Hematopoietic multipotent progenitor cell treated with erythropoietin and hydrocortisone succinate and interleukin-3 and kit ligand, for 17 days (in vitro differentiated cells): ENCODE measurements around the gene PIGM.
A peak's percentile ranks its signal among the peaks of the same experiment; 100 is the strongest.

ENCODE experiments used
- DNase-seq: peaks from one replicate; pipeline ENCODE4 v3.0.0-alpha.2; 2015; ENCODE audit warnings: low spot score

PIGM gene

DNA sequence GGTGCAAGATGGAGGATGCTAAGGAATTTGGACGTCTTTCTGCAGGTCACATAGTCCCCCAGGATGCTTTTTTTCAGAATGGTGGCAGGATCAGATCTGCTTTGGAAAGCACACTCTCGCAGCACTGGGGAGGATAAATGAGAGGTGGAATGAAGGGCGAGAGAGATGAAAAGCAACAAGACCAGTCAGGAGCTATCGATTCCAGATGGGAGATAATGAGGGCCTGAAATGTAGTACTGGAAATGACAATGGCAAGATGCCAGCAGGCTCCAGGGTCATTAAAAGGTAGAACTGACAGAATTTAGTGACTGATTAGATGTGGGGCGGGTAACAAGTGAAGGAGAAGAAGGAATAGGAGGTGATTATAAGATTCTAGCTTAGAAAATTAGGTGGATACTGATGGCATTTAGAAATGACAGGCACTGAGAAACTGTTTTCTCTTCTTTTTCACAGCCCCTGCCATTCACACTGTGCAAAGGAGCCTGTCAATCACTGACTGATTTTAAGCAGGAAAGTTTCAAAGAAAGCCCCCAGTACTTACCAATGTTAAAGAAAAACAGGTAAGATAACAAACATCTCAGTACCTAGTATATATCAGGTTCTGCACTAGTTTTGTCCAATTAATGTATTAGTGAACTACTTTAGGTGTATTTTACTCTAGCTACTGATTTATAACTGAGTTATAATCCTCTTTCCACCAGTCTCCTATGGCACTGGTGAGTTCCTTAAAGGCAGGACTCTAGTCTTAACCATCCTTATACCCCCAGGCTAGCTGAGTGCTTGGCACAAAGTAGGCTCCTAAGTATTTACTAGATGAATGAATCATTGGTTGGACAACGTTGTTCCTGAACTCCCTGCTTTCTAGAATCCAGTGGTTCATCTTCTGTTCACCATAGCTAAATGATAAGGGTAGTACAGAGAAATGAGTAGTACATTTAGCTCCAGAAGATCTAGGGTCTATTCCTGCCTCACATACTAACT, 9.2 kb downstream of the PIGM start:
- DNase-seq: no peak

DNA sequence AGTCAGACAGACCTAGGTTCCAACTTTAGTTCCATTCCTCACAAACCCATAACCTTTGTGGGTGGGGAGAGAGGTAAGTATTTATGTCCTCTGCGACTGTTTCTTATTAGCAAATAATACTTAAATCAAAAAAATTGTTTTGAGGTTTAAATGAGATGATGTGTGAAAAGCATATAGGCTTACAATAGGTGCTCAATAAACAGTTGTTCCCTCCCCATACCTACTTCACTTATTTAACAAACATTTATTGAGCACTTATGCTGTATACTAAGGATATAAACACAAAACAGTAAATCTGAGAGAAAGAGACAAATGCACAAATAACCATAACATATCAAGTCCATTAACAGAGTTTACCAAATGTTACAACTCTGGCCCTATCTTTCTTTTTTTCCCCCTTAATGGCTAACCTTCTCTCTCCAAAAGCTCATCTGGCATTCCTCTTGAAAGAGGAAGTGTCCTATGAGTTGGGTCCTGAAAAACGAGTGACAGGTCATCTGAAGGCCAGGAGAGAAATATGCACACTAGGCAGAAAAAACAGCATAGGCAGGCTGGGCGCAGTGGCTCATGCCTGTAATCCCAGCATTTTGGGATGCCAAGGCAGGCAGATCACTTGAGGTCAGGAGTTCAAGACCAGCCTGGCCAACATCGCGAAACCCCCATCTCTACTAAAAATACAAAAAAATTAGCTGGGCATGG, 10.3 kb downstream of the PIGM start:
- DNase-seq: no peak

DNA sequence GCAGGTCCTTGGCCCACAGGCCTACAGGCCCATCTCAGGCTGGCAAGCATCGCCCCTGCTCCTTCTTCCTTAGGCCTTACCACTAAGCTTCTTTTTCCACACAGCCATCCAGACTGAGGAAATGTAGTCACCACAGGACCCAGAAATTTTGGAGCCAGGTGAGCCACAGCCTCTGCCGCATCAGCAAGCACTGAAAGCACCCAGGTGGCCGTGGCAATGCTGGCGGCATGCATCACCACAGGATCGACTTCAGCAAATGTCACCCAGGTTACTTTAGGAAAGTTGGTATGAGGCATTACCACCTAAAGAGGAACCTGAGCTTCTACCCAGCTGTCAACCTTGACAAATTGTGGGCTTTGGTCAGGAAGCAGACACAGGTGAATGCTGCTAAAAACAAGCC, 11.6 kb downstream of the PIGM start:
- DNase-seq: no peak

DNA sequence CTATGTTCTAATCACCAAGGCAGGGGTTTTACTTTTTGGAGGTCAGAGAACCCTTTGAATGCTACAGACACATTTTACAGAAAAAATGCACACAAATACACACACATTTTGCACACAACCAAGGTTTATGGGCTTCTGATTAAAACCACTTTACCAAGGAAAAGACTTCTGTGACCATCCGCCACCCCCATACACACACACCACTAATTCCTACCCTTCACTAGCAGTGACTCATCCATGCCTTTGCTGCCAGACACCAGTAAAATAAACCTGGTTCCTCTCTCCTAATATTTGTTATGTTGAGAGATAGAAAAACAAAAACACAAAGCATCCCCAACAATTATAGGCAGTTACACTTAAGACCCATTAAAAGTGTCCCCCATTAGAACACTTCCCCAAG, 12.9 kb downstream of the PIGM start:
- no peak for DNase-seq

DNA sequence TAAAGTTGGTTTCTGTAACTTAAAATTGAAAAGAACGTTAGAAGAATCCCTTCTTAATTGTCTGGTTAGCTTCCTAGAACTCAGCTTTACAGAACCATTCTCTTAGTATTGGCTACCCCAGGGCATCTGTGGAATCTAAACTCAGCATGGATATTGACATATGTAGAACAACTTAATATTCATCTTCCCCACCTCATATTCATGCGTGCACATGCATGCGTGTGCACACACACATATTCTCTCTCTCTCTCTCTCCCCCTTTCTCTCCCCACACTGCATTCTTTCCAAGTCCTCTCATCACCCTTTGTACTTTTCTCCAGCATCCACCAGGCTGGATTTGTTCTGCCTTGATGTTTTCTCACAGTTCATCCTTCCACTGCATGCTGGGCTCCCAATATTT, 13.4 kb downstream of the PIGM start:
- no peak for DNase-seq

DNA sequence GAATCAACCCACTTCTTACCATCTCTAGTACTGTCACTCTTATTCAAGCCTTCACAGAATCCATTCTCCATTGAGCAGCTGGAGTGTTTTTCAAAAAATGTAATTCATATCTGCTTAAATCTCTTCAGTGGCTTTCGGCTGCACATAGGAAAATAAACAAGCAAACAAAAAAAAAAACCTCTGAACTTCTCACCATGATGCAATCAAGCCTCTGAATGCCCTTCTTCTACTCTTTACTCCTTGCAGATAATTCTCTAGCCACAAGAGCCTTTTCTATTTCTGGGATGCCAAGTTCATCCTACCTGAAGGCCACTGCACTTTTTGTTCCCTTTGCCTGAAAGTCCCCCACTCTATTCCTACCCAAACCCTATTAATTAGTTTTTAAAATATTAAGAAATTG, 14.2 kb downstream of the PIGM start:
- no peak for DNase-seq

DNA sequence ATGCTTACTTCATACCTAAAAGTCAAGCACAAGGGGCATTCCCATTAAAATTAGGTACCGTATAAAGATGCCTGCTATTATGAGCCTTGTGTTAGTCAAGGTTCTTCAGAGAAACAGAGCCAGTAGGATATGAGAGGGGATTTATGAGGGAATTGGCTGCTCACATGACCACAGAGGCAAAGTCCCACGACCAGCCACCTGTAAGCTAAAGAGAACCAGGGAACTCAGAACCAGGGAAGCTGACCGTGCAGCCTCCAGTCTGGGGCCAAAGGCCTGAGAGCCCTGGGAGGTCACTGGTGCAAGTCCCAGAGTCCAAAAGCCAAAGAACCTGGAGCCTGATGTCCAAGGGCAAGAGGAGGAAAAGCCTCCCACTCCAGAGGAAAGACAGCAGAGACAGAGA, 20.0 kb downstream of the PIGM start:
- DNase-seq: no peak

DNA sequence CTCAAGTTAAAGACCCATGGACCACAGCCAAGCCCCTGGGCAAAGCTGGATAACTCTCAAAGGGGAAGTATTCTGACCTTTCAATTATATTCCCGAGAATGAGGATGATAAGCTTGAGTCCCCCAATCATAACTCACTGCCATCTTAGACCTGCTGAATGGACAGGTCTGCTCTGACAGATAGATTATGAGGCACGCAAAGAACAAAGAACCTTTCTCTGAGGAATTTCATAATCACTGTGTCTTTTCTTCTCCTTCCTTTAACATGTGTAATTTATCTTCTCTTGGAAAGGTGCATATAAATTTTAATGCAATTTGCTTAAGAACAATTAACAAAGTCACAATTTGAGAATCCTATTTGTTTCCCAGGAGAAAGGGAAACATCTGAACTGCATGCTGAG, 22.0 kb downstream of the PIGM start:
- DNase-seq: no peak

DNA sequence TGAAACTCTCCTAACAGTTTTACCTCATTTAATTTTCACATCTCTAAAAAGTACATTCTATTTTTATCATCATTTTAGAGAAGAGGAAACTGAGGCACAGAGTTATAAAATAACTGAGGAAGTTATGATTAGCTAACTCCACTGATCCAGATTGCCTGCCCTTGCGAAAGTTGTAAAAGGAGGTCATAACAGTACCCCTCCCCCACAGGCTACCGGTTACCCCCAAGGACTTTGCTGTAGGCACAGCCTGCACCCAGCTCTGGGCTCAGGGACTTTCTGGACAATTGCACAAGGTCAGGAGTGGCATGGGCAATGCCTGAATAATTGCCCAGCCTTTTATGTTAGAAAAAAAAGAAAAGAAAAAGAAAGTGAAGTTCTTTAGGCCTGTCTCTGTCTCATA, 22.7 kb downstream of the PIGM start:
- DNase-seq: no peak

DNA sequence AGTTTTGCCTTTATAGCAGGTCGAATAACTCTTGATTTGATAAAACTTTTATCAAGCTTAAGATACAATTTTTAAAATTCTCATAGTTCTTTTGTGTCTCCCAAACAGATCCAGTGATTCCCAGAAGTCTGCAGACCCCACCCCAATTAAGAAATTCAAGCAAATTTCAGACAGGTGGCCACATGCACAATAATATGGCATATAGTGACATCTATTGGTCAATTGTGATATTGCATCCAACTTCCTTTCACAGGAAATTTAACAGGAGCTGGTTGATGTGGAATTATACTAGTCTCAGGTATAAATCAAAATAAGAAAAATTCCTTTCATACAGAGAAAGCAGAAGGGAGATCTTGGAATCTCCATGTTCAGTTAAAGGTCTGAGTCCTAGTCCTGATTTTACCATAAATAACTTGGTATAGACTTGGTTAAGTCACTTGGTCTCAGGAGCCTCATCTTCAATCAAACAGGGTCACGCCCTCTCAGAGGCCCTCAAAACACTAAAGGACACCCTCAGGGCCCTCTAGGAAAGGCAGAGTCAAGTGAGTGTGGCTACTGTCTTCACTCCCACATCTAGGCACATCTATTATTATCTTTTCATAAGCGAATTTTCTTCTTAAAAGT, 24.1 kb downstream of the PIGM start:
- peak; percentile 74 for DNase-seq

DNA sequence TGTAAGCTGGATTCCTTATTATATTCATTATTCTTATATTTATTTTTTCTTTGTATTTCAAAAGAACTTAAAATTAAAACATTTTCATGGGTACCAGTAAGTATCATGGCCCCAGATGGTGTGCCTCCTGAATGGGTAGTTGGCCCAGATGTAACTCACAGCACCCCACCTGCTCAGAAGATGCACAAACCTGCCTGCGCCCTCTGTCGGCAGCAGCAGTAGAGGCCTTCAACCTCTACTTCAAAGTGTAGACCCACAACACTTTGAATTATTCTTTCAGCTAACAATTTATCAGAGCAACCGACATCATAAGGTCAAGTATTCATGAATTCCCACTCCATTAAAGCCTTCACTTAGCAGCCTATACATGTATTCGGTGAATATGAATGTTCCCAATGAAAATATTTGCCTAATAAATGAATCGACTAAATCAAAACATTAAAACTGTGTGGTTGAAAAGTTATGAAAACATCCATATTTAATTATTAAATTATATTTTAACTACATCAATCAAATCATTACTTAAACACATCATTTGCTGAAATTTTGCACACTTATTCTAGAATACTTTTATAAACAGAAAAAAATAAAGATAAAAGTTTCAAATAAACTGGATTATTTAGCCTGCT, 25.4 kb downstream of the PIGM start:
- peak; percentile 70 for DNase-seq

DNA sequence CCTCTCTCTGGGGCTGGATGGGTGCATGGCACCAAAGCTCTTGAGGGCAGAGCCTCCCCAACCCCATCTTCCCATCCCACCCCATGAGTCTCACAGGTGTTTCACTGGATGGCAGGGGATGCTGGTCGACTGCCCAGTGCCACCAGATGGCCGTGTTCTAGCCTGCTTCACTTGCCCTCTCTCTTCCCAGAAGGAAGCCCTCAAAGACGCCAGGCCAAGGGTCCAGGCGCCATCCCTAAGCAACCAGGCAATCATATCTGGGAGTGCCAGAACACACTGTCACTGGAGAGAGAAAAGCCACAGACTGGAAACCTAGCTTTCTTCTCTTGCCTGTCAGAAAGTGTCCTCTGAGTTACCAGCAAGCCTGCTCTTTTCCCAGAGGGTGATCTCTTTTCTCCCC, 26.7 kb downstream of the PIGM start:
- no peak for DNase-seq

DNA sequence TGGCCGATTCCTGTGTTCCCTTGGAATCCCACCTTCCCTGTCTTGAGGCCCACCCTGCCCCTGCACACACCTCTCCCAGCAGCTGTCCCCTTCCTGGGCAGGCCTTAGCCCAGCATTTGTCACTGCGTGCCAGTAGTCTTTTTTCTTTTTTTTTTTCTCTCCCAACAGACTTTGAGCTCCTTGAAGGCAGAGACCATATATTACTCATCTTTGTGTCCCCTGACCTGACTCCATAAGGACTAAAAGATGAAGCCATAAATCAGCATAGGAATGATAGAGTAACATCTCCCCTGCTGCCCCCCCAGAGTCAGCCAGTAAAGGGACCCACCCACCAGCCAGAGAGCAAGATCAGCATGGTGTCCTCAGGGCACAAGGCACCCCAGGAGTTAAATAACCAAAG, 27.4 kb downstream of the PIGM start:
- no peak for DNase-seq

DNA sequence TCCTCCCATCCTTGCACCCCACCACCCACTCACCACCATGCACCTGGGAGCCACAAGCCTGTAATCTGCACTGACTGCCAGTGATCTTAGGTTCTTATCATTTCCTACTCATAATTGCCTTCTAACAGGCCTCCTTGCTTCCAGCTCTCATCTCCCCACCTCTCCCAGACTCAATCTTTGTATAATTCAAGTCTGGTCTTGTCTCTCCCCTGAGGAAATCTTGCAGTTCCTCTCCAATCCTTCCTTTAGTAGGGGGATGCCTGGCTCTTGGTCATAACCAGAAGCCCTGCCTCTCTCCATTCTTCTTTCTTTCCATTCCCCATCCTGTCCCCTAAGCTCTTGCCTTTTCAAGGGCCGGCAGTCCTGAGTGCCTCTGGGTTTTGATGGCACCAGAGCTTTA, 27.8 kb downstream of the PIGM start:
- DNase-seq: no peak

DNA sequence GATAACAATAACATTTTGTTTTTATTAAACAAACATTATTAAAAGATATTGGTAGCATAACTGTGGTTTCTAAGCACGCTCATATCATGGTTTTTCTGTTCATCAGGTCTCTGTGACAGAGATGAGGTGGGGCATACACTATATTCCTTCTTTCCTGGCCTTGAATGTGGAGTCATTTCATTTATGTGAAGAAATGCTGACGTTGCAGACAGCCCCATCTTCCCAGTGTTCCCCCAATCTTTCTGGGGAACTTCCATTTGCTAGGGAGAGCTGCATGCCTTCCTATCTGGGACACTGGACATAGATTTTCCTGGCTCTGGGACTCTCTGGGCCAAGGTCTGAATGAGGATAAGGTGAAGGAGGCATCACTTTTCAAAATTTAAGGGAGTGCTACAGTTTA, 30.4 kb downstream of the PIGM start:
- DNase-seq: no peak

DNA sequence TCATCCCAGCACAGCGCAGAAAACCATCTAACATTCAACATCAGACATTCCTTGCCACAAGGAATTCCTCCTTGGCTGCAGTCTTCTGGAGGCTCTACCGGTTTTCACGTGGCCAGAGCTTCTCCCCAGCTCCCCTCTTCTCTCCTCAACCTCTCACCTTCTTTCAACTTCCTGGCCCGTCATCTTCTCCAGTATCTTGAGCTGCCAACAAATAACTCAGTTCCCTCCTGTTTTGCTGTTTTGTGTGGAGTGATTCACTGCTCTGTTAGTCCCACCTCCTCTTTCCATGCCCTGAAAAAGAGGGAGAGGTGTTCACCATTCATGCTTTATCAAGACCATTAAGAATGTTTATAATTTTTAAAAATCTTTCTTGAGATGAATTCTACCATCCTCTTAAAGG, 32.6 kb downstream of the PIGM start:
- no peak for DNase-seq

DNA sequence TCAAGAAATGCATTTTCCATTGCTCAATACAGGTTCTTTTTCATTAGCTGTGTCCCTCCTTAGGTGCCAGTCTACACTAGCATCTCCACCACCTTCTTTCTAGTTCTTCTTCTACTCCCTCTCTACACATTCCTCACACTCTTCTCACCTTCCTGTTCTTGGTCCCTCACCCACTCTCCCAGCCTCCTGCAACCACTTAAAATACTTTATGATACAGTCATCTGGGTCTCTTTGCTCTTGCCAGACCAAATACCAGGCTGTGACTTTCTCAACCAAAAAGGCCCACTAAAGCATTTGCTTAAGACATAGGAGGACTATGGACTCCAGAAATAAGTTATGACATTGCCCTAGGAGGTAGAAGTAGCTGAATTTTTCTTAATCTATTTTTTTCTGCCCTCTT, 35.1 kb downstream of the PIGM start:
- DNase-seq: no peak

DNA sequence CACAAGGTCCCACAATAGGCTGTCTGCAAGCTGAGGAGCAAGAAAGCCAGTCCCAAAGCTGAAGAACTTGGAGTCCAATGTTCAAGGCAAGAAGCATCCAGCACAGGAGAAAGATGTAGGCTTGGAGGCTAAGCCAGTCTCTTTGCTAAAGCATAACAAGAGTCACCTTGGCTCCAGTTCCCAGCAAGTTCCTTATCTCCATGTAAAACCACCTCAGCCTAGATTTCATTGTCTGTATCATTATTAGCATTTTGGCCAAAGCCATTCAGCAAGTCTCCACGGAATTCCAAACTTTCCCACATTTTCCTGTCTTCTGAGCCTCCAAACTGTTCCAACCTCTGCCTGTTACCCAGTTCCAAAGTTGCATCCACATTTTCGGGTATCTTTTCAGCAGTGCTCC, 36.9 kb downstream of the PIGM start:
- DNase-seq: no peak

DNA sequence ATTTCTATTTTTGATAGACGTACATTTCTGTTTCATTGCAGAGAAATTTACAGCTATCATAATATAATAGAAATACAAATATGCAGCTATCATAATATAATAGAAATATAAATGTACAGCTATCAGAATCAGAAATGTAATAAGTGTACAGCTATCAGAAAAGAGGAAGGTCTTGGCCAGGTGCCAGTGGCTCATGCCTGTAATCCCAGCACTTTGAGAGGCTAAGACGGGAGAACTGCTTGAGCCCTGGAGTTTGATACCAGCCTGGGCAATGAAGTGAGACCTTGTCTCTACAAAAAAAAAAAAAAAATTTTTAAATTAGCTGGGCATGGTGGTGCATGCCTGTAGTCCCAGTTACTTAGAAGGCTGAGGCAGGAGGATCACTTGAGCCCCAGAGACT, 37.9 kb downstream of the PIGM start:
- DNase-seq: no peak

DNA sequence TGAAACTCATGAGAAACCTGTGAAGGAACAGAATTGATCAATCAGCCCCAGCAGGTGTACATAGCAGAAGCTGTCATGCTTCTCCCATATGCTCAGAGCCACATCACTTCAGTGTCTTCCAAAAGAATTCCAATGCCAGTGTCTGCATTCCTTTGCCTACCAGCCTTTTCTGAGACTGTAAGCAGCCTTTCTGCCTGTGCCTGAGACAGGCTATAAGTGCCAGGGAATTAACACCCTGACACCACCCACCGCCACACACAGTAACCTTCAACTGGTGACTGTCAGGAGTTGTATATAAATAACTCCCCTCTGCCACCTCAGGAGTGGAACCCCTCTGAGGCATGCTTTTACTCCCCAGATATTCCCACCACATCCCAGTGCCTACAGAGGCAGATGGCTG, 39.6 kb downstream of the PIGM start:
- DNase-seq: no peak

DNA sequence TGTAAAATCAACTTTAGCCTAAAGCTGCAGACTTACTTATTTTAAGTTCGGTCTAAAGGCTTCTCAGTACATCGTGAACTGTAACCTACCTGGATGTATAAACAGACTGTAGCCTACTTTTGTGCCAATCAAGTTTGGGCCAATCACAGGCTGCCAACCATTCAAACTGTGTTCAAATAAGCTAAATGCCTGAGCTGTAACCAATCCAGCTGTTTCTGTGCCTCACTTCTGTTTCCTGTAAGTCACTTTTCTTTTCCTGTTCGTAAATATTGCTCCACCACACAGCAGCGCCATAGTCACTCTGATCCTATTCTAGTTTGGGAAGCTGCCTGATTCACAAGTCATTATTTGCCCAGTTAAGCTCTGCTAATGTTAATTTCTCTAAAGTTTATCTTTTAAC, 40.3 kb downstream of the PIGM start:
- DNase-seq: no peak

DNA sequence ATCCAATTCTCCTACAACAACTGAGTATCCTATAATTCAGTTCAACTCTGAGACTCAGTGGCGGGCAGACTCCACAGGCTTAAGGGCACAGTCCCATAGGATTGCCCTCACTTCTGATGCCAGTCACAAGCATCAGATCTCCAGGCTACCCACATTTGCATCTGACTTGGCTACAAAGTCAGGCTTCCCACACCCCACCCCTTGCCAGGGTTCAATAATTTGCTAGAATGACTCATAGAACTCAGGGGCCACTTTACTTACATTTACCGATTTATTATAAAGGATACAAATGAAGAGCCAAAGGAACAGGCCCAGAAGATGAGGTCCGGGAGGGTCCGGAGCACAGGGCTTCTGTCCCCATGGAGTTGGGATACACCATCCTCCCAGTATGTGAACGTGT, 41.8 kb downstream of the PIGM start:
- DNase-seq: no peak

DNA sequence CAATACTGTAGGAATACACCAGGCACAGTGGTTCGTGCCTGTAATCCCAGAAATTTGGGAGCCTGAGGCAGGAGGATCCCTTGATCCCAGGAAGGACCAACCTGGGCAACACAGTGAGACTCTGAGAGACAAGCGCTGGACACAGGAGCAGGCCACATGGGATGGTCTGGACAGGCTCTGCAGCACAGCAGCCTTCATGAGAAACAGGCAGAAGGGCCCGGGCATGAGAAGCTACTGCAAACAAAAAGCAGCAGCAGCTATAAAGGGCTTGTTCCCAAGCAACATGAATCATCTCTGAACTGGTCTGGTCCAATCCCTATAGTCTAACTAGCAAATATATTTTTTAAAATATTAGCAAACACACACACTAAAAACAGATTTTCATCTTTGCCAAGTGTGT, 42.2 kb downstream of the PIGM start:
- DNase-seq: no peak
